HepG2 (cell line): ENCODE results near the gene GRHPR. TPM values are rescaled to one million over a fixed set of nuclear protein-coding genes. Genes with fewer than 3 reads are reported as not detected.

Source experiments
- ATAC-seq: fragments of 200-7000 bp; cut with Tn5 transposase; 3 replicates; pipeline ENCODE4 v1.9.1; 2020; ENCODE audit warnings: mild to moderate bottlenecking, moderate library complexity
- BruUV-seq: library from RNA; stranded (reverse); fragments of 400-500 nt; replicated peaks from 2 replicates; lab custom pipeline; 2021; lab: Mats Ljungman, UMichigan
- CTCF ChIA-PET: fragments of 300-600 bp; formaldehyde crosslinking; extraction: SDS; loops from one replicate; lab custom pipeline; 2021; ENCODE audit warnings: low total read pairs, inconsistent platforms, low intra/inter-chr PET ratio; lab: Yijun Ruan, JAX
- POLR2A ChIA-PET: fragments of 350-600 bp; sonication (Branson Sonifier 250); formaldehyde crosslinking; loops from one replicate; lab custom pipeline; 2020; ENCODE audit warnings: antibody characterized with exemption, inconsistent platforms; lab: Yijun Ruan, JAX
- DNase-seq: peaks from one replicate; pipeline ENCODE4 v3.0.0-alpha.2; 2015; ENCODE audit warnings: low spot score
- FAIRE-seq: peaks from 3 replicates; lab custom pipeline; 2011; peaks lifted over from hg19 to GRCh38; lab: Jason Lieb, UNC
- H2AFZ ChIP-seq: one replicate; pipeline ENCODE4 v1.6.1; 2011; ENCODE audit warnings: low read length, inconsistent platforms
- H3K27ac ChIP-seq: fragments of 300-600 bp; 3 replicates; pipeline ENCODE4 v1.8.0; 2011; ENCODE audit warnings: mixed run types, mild to moderate bottlenecking, mixed read lengths, low read length, inconsistent platforms; ENCODE audit not compliant: insufficient read depth; ENCODE audit errors: extremely low read length
- H3K27me3 ChIP-seq, 2 experiments: fragments of 200-600 bp in 1 of 2; 2 replicates in 1 of 2; 3 replicates in 1 of 2; pipeline versions ENCODE4 v1.6.0 to v1.8.0; 2011; ENCODE audit warnings: low read length in 2 of 2, mild to moderate bottlenecking in 2 of 2, moderate library complexity in 2 of 2, inconsistent platforms in 1 of 2; ENCODE audit not compliant: insufficient read depth in 2 of 2, control insufficient read depth in 1 of 2
- H3K36me3 ChIP-seq, 2 experiments: fragments of 200-600 bp in 1 of 2; replicated peaks in 1 of 2; 2 replicates in 1 of 2; 3 replicates in 1 of 2; pipeline versions ENCODE4 v1.5.1 to v1.8.0; 2011; ENCODE audit warnings: low read length in 2 of 2, inconsistent platforms in 1 of 2; ENCODE audit not compliant: insufficient read depth in 2 of 2, control insufficient read depth in 1 of 2
- H3K4me1 ChIP-seq: 2 replicates; pipeline ENCODE4 v1.5.1; 2012; ENCODE audit warnings: low read length, inconsistent platforms; ENCODE audit not compliant: insufficient read depth
- H3K4me2 ChIP-seq: 2 replicates; pipeline ENCODE4 v1.6.0; 2011; ENCODE audit warnings: low read depth, low read length, inconsistent platforms
- H3K4me3 ChIP-seq, 3 experiments: fragments of 200-600 bp in 1 of 3; sonication (generic), shearing (Covaris generic) in 1 of 3; replicated peaks in 1 of 3; 2 replicates each; pipeline ENCODE4 v1.5.1; 2011 to 2016; ENCODE audit warnings: low read length in 3 of 3, inconsistent platforms in 2 of 3, low read depth in 2 of 3, mild to moderate bottlenecking in 2 of 3, control low read depth in 1 of 3, mixed read lengths in 1 of 3; ENCODE audit not compliant: insufficient read depth in 1 of 3
- H3K79me2 ChIP-seq: one replicate; pipeline ENCODE4 v1.6.1; 2011; ENCODE audit warnings: low read length, inconsistent platforms; ENCODE audit not compliant: insufficient read depth
- H3K9ac ChIP-seq: 2 replicates; pipeline ENCODE4 v1.6.0; 2011; ENCODE audit warnings: mild to moderate bottlenecking, low read depth, low read length, inconsistent platforms; ENCODE audit not compliant: insufficient read depth
- H3K9me3 ChIP-seq: 2 replicates; pipeline ENCODE4 v1.5.1; 2012; ENCODE audit warnings: mild to moderate bottlenecking, low read length
- H4K20me1 ChIP-seq: 2 replicates; pipeline ENCODE4 v1.6.0; 2011; ENCODE audit warnings: inconsistent platforms, mild to moderate bottlenecking, low read length, moderate library complexity; ENCODE audit not compliant: insufficient read depth
- FOXM1 ChIP-seq: sonication (generic); formaldehyde crosslinking; IDR thresholded peaks from 2 replicates; pipeline ENCODE4 v1.5.0; 2020; ENCODE audit warnings: missing genetic modification reagents
- NR1H2 ChIP-seq: sonication (generic); formaldehyde crosslinking; IDR thresholded peaks from 2 replicates; pipeline ENCODE4 v1.8.1; 2022; ENCODE audit warnings: low read depth, missing genetic modification reagents, borderline replicate concordance
- ZBTB39 ChIP-seq: sonication (generic); formaldehyde crosslinking; IDR thresholded peaks from 2 replicates; pipeline ENCODE4 v1.5.0; 2020; ENCODE audit warnings: missing genetic modification reagents
- ZNF121 ChIP-seq: sonication (generic); formaldehyde crosslinking; IDR thresholded peaks from 2 replicates; pipeline ENCODE4 v1.5.0; 2020; ENCODE audit warnings: mild to moderate bottlenecking, missing genetic modification reagents
- ZNF513 ChIP-seq: sonication (generic); formaldehyde crosslinking; conservative IDR thresholded peaks from 2 replicates; pipeline ENCODE4 v1.5.0; 2020; ENCODE audit warnings: missing genetic modification reagents
- ZNF614 ChIP-seq: IDR thresholded peaks from 2 replicates; pipeline ENCODE4 v1.6.1; 2018; ENCODE audit warnings: missing biosample characterization, missing genetic modification reagents, inconsistent platforms, borderline replicate concordance
- ZNF773 ChIP-seq: sonication (generic); formaldehyde crosslinking; IDR thresholded peaks from 2 replicates; pipeline ENCODE4 v1.4.0; 2020; ENCODE audit warnings: missing genetic modification reagents, borderline replicate concordance
- WGBS: methylation state at CpG from one replicate; pipeline ENCODE4 v1.1.6; 2017; ENCODE audit warnings: low lambda C conversion rate; 5-methylcytosine and 5-hydroxymethylcytosine counted together
- in situ Hi-C: cut with HindIII; loops from 2 replicates; pipeline ENCODE4 v1.10.0; 2017; ENCODE audit warnings: low pct_unique_long_range_greater_than_20kb; ENCODE audit not compliant: extremely low pct_ligation_motif_present
- intact Hi-C: fragments of 100-400 bp; cut with micrococcal nuclease; formaldehyde crosslinking; loops from one replicate; pipeline ENCODE4 v1.10.0; 2022; ENCODE audit not compliant: unreplicated experiment
- polyA plus RNA-seq, 8 experiments: library from polyadenylated mRNA; depleted of rRNA in 3 of 8; stranded (reverse) in 7 of 8; unstranded in 1 of 8; fragments of >200 nt; fragmentation: Illumina TruSeq in 4 of 8; extraction: Trizol in 4 of 8; gene quantifications; 2 replicates each; pipeline versions ENCODE4 v1.2.1 to v1.2.3, GENCODE V29; 2011 to 2016; ENCODE audit warnings: low read depth in 4 of 8, missing spikeins in 1 of 8, mixed read lengths in 1 of 8; ENCODE audit not compliant: insufficient read depth in 1 of 8
- total RNA-seq, 5 experiments: library from RNA; depleted of rRNA; stranded (reverse); fragments of >200 nt; fragmentation: Illumina TruSeq; extraction: Trizol; gene quantifications; 2 replicates each; pipeline ENCODE4 v1.2.3, GENCODE V29; 2016; ENCODE audit warnings: low read depth in 1 of 5

Gene GRHPR
- total and polyA plus RNA-seq, 2 of the 13 experiments (the other 11 are each of a cell fraction or from before 2014, with no cell fraction given) = 113 to 115 TPM

DNA sequence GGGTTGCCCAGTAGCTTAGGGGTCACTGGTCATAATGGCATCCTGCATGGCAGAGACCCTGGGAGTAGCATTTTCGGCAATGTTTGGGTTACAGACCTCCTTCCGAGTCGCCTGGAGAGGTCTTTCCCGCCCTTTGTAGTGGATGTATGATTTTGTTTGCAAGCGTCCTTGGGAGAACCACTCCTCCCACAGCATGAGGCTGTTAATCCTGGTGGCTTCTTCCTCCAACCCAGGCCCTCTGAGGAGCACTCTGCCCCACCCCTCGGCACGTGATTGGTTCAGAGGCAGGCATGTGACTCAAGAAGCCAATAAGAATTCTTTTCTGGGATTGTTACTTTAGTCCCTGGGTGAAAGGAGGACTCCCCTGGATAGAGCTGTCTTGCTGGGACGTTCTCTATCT is 30.2 kb upstream of the GRHPR start (continued):
- no peak for TF ChIP-seq ZNF513 (CRISPR knock-in tag)

DNA sequence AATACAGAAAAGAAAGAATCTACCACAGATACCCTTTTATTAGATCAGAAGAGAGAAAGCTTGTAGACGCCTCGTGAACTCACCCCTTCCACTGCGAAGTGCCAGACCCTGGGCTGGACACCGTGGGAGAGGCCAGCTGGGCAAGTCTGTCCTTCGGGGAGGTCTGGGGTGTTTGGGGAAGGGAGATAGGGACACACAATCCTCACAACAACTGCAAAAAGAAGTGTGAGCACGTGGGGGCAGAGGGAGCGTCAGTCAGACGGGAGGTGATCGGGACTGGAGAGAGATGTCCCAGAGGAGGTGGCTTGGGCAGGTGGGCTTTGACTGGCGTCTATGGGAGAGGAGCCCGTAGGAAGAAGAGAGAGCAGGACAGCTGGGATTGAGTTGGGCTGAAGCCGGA is 27.3 kb upstream of the GRHPR start:
- DNase-seq (no peak), FAIRE-seq (no peak)
- no peak overlapping the region for H3K4me2 ChIP-seq
- H3K36me3 ChIP-seq = no peaks in the 10 kb centered on the region
- POLR2A ChIA-PET = no interaction called here
- TF ChIP-seq FOXM1 = no peak
- TF ChIP-seq ZBTB39 (CRISPR knock-in tag) = no peak
- no peak for TF ChIP-seq ZNF121 (CRISPR knock-in tag)
- TF ChIP-seq ZNF614 (CRISPR knock-in tag) = no peak
- no peak for TF ChIP-seq ZNF773 (CRISPR knock-in tag)
- no peak for TF ChIP-seq NR1H2
- TF ChIP-seq, all 625 proteins: peak for 0
- Histone ChIP-seq H3K79me2 (no peaks in the 10 kb centered on the region), H3K4me1 (peaks cover 24% of the 10 kb centered on the region), H2AFZ (no peak overlapping the region), H3K4me3 (no peak overlapping the region), H3K27ac (no peak overlapping the region), H3K9ac (no peak overlapping the region), H4K20me1 (no peaks in the 10 kb centered on the region), H3K9me3 (no peaks in the 10 kb centered on the region), H3K27me3 (peaks cover 0 to 6% of the 10 kb centered on the region in 2 experiments; a peak in 1 of 5 replicates)
- ATAC-seq = no peak
- in situ Hi-C loops = no loop called here
- BruUV-seq = no TSS peak
- CTCF ChIA-PET = no interaction called here
- WGBS = 45% methylated on average over 12 of the region's 12 CpGs
- intact Hi-C loops = no loop called here
